Effector CD8-positive, alpha-beta T cell (primary cell): ENCODE results near the gene PSPH.
"Not testable (repeated sequence)": the region's sequence is repeated elsewhere in the genome, so short reads cannot be mapped to it uniquely, and the experiment has no call there.

Experiments
- DNase-seq: peaks from one replicate; lab custom pipeline; 2025; lab: John Stamatoyannopoulos, UW
- total RNA-seq, 4 experiments: gene quantifications; one replicate each; lab custom pipeline; 2026; lab: John Stamatoyannopoulos, UW

PSPH gene
- 4.3 to 28.7 (median 7.3) reads per million in 4 experiments for total RNA-seq

DNA sequence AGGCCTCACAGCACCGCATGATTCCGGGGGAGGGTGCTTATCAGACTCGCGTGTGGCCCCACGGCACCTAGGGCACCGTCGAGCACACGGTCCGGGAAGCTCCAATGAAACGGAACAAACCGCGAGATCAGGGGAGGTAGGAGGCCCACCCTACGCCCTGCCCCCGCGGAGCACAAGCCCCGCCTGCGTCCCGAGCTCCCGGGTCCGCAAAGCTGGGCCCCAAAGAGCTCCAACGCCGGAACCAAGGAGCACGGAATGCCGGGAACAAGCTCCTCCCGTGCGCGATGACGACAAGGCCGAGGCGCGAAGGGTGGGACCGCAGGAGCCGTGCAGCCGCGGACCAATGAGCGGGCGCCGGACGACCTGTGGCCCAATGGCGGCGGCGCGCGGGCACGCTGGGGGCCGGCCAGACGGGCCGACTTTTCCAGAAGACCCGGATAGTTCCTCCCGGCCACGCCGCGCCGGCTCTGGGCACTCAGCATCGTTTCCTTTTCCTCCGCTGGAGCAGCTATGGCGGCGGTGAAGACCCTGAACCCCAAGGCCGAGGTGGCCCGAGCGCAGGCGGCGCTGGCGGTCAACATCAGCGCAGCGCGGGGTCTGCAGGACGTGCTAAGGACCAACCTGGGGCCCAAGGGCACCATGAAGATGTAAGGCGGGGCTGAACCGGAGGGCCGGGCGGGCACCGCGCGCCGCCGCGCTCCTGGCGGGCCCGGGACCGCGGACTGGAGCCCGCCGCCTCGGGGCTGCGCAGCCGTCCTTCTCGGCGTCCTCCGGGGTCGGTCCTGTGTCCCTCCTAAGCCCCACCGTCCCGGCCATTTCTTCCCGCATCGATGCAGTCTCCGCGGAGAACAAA lies at the start of gene PSPH, which contains the start of gene CCT6A:
Gene PSPH, minus strand, starts transcription at position 106 of the 853 bp plus-strand sequence. CDS start 30,232 bp downstream, outside the sequence.
Gene CCT6A, plus strand, starts transcription at position 427 of the 853 bp plus-strand sequence. Its CDS starts 84 bp downstream, at position 511.
- peak; percentile 87 for DNase-seq

DNA sequence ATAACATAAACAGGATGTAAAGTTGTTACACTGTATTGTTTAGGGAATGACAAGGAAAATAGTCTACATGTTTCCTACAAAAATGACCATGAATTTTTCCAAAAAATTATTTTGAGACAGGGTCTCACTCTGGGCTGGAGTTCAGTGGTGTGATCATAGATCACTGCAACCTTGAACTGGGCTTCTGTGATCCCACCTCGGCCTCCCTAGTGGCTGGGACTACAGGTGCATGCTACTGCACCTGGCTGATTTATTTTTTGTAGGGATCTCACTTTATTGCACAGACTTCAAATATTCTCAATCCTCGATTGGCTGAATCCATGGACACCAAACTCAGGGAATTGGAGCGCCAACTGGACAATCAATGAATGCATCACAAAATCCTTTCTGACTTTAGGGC lies 48.4 kb upstream of the PSPH start:
- DNase-seq: no peak

DNA sequence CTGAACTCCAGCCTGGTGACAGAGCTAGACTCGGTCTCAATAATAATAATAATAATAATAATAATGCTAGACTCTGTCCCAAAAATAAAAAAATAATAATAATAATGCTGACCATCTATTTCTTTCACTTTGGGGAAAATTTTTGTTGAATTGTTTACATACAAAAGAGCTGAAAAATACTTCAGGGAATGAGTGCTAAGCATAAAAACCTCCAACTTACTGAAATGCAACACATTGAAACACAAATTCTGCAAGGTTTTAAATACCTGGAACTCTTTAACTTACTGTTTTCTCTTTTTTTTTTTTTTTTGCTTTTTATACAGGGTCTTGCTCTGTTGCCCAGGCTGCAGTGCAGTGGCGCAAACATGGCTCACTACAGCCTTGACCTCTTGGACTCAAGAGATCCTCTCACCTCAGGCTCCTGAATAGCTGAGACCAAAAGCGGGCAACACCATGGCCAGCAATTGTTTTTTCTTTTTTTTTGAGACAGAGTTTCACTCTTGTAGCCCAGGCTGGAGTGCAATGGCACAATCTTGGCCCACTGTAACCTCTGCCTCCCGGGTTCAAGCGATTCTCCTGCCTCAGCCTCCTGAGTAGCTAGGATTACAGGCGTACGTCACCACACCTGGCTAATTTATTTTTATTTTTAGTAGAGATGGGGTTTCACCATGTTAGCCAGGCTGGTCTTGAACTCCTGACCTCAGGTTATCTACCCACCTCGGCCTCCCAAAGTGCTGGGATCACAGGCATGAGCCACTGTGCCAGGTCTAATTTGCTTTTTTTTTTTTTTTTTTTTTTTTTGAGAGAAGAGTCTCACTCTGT lies 47.2 kb upstream of the PSPH start:
- not testable (repeated sequence) for DNase-seq

DNA sequence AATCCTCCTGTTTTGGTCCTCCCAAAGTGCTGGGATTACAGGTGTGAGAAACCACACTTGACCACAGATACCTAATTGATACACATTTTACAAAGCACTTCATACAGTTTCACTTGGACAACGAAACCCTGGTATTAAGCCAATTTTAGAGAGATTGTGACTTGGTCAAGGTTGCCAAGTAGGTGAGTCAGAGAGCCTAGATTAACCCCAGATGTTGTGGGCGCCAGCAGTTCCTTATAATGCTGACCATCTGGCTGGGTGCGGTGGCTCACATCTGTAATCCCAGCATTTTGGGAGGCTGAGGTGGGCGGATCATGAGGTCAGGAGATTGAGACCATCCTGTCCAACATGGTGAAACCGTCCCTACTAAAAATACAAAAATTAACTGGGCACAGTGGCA lies 46.5 kb upstream of the PSPH start:
- no peak for DNase-seq

DNA sequence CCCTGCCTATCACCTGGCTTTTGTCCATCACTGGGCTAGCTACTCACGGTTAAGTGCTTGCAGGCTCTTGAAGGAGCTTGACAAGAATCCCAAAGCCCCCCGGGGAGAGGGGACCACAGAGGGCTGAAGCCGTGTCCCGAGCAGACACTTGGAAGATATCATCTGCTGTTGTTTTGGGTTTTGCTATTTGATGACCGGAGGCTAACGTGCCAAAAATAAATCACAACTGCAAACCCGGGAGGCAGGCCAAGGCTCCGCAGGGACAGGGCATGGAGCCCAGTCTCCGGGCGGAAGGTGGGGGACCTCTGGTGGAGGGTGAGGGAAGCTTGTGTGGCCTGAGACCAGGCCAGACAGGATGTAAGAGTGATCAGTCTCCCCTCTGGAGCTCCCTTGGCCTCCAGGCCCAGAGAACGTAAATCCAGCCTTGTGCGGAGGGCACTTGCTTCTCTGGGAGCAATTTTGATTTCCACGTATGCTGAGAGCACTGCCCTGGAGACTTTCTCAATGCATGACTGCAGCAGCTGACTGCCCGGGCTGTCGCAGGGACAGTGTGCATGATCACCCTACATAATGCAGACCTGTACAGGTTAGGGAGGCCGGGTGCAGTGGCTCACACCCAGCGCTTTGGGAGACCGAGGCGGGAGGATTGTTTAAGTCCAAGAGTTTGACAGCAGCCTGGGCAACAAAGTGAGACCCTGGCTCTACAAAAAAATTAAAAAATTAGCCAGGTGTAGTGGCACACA lies 41.7 kb upstream of the PSPH start, which contains the start of gene PHKG1:
Gene PHKG1, minus strand, starts transcription at position 164 of the 743 bp plus-strand sequence. CDS start 4,011 bp downstream, outside the sequence.
- DNase-seq: no peak

DNA sequence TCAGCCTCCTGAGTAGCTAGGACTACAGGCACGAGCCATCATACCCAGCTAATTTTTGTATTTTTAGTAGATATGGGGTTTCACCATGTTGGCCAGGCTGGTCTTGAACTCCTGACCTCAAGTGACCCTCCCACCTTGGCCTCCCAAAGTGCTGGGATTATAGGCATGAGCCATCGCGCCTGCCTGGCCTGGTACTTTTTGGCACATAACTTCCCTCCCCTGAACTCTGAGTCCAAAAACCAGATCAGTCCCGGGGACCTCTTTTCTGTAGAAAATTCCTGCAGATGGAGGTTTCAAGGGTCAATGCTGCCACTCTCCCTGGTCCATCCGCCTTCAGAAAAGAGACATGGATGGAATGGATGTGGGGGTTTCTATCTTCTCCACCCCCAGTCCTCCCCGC lies 41.1 kb upstream of the PSPH start:
- not testable (repeated sequence) for DNase-seq

DNA sequence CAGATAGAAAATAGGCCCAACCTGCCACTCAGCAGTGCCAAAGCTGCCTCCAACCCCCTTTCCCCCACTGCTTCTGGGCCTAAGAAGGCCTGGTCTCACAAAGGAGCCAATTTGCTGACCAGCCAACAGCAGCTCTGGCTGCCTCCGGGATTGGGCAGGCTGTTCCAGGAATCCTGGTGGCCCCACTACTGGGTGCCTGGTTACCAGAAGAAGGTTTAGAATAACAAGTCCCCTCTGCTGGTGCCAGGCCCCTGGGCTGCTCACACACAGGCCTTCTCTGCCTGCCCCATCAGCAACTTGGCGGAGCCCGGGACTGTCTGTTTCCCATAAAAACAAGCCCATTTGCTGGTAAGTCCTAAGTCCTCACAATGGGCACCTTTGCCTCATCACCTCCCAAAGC lies 40.3 kb upstream of the PSPH start:
- DNase-seq: no peak

DNA sequence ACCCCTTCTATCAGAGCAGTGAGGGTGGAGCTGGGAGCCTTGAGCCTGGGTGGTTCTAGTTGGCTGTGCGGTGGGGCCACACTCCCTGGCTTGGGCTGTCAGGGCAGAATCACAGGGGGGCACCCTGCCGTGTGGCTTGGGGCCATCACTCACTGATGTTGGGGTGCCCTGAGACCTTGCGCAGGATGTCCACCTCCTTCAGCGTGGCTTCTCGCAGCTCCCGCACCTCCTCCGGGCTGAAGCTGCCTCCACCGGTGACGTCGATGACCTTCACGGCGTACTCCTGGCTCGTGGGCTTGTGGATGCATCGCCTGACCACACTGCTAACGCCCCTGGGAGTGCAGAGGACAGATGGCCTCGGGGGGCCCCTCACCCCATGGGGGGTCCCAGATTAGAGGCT lies 36.2 kb upstream of the PSPH start:
- DNase-seq: no peak

DNA sequence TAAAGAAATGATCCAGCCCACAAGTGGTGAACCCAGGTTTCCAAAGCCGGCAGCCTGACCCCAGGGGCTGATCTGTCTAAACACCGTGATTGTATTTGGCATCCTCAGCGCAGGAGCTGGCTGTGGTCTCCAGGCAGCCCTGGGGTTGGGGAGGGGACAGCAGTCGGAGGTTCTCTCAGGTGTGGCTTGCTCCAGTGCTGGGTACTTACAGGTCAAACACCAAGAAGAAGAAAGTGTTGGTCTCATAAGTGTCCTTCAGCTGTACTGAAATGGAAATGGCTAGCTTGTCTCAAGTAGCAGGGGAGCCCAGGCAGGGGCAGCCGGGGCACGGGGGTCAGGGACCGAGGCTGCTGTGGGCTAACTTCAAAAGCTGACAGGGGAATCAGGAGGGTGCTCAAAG lies 35.5 kb upstream of the PSPH start:
- no peak for DNase-seq

DNA sequence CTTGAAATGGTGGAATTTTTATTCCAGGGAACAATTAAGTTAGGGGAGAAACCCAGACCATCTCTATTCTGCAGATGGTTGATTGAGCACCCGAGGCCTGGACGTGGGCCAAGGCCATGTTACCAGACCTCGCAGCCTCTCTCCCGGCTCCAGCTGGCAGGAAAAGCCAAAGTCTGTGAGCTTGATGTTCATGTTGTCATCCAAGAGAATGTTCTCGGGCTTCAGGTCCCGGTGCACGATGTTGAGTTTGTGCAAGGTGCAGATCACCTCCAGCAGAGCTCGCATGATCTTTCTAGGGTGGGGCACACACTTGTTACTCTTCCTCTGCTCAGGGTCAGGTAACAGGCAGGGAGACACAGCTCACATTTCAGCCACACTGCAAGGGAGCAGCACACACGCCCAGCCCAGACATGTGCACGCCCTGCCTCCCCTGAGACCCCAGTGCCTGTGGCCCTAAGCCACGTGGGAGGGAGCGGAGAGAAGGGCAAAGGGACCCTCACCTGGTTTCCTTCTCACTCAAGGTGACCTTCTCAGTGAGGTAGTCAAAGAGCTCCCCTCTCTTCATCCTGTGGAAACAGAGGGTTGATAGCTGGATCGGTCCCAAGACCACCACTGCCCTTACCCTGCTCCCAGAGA lies 32.0 kb upstream of the PSPH start:
- DNase-seq: no peak

DNA sequence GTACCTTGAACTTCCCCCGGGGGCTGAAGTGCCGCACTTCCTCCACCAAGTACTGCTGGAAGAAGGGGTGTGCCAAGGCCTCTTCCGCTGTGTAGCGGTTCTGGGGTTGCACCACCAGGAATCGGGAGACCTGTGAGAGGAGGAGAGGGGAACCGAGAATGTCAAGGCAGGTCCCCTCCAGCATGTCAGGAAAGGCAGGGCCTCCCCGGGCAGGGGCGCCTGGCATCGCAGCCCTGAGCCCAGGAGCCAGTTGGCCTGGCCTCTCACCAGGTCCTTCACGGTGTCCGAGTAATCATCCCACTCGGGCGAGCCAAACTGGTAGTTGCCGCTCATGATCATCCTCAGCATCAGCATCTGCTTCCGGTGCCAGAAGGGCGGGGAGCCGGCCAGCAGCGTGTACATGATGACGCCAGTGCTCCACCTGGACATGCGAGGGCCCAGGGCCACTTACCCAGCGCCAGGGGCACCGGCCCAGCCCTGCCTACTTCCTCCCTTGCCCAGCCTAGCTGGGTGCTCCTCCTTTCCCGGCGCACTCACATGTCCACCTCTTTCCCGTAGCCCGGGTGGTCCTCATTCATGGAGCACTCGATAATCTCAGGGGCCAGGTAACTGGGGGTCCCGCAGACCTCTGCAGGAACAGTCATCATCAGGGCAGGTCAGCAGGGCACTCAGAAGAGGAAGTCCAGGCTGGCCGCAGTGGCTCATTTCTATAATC lies 30.5 kb upstream of the PSPH start:
- no peak for DNase-seq

DNA sequence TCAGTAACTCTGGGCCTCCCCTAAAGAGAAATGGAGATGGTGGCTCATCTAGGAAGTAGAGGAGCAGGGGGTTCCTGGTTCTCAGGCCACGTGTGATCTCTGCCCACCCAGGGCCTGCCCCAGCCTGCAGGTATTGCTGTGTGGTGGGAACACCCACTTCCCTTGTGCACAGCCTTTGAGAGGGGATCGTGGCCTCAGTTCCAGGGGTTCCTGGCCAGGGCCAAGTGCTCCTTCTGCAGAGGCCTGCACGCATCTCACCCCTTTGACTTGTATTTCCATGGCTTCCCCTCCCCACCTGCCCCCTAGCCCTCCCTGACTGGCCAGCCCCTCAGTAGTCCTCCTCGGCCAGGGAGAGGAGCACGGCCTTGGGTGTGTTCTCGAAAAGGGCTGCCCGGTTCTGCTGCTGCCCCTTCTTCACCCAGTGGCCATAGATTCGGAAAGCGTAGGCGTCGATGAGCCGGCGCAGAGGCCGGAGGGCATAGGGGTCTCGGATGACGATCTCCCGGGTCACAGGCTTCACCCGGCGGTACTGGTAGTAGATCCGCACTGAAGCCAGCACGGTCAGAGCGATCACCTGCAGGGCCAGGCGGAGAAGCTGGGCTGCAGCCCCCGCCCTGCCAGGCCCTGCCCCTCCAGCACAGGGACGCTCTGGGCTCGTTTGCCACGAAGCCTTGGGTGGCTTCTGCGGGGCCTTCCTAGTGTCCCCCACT lies 29.6 kb upstream of the PSPH start:
- DNase-seq: not testable (repeated sequence)

DNA sequence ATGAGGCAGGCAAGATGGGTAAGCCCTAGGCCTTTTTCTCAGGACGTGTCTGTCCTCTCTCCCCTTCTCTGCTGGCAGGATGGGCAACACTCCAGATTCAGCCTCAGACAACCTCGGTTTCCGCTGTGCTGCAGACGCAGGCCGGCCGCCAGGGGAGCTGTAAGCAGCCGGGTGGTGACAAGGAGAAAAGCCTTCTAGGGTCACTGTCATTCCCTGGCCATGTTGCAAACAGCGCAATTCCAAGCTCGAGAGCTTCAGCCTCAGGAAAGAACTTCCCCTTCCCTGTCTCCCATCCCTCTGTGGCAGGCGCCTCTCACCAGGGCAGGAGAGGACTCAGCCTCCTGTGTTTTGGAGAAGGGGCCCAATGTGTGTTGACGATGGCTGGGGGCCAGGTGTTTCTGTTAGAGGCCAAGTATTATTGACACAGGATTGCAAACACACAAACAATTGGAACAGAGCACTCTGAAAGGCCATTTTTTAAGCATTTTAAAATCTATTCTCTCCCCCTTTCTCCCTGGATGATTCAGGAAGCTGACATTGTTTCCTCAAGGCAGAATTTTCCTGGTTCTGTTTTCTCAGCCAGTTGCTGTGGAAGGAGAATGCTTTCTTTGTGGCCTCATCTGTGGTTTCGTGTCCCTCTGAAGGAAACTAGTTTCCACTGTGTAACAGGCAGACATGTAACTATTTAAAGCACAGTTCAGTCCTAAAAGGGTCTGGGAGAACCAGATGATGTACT lies 28.4 kb upstream of the PSPH start:
- DNase-seq: no peak

DNA sequence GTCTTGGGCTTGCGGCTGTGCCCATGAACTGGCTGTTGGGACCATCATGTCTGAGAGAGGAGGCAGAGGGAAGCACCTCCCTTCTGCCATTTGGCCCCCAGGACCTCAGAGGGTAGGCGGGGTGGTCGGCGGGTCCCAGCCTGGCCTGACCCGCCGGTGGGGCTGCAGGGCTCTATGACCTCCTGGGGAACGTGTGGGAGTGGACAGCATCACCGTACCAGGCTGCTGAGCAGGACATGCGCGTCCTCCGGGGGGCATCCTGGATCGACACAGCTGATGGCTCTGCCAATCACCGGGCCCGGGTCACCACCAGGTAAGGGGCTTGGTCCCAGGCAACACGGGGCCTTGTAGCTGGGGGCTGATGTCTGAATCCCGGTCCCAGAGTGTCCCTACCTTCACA lies 27.0 kb upstream of the PSPH start:
- no peak for DNase-seq

DNA sequence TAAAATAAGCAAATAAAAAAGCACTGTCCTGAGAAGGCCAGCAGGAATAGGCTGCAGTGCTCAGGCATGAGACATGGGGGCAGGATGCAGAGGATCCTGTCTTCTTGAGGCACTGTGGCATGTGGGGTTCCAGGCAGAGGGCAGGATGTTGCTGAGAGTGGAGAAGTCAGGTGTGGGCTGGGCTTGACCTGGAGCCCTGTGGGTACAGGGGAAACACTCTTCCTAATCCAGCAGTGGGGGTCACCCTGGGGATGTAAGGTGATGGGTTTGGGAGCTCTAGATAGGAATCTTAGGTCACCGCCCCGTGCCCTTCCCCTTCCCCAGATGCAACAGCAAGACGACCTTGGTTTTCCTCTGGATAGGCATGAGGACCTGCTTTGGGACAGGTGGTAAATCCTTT lies 26.4 kb upstream of the PSPH start:
- no peak for DNase-seq

DNA sequence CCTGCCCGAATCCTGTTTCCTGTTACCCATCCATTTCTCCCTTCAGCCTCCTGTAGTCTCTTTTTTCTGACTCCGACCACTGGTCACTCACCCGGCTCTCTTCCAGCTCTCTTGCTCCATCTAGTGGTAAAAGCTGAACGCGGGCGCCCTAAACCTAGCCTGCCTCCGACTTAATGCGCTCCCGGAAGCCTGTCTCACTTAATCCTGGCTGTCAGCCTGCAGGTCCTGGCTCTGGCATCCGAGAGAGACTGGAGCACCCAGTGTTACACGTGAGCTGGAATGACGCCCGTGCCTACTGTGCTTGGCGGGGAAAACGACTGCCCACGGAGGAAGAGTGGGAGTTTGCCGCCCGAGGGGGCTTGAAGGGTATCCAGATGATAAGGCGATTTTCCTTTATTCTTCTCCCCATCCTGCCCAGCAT lies 23.1 kb upstream of the PSPH start:
- DNase-seq: peak; percentile 45

DNA sequence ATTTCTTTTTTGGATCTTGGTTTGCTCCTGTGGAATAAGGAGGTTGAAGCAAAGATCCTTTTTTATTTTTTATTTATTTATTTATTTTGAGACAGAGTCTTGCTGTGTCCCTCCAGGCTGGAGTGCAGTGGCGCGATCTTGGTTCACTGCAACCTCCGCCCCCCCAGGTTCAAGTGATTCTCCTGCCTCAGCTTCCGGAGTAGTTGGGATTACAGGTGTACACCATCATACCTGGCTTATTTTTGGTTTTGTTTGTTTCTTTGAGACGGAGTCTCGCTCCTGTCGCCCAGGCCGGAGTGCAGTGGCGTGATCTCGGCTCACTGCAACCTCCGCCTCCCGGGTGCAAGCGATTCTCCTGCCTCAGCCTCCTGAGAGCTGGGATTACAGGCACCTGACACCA lies 15.1 kb upstream of the PSPH start:
- not testable (repeated sequence) for DNase-seq

DNA sequence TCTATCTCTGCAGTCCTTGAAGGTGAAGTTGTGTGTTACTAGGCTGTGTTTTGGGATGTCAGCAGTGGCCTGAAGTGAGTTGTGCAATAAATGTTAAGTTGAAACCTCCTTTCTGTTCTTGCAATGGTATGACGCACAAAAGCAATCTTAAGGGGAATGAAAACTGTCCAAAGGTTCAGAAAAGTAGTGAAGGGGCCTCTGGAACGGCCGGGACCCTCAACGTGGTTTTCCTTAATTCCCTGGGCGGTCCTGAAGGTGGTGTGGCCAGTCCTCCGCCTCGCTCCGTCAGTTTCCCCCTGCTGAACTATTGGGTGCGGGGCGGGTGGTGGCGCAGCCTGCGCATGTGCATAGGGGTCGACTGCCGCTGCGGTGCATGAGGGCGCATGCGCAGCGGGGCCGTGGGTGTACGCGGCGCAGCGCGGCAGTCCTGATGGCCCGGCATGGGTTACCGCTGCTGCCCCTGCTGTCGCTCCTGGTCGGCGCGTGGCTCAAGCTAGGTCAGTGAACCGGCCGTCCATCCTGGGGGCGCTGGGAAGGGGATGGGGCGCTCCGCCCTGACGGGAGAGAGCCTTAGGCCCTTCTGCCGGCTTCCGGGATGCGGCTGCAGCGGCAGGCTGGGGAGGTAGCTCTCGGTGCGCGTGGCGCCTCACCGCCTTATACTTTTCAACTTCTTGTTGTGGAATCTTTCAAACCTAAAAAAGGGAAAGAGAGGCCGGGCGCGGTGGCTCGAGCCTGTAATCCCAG lies 12.8 kb upstream of the PSPH start, which contains the start of gene SUMF2:
Gene SUMF2, plus strand, starts transcription at position 405 of the 744 bp plus-strand sequence. Its CDS starts 26 bp downstream, at position 431.
- peak; percentile 87 for DNase-seq
